K562 (cell line): Measurements from ENCODE around the gene FOXR1. TPM values are rescaled to one million over a fixed set of nuclear protein-coding genes. Genes with fewer than 3 reads are reported as not detected.
A peak's percentile ranks its signal among the peaks of the same experiment; 100 is the strongest.

Experiments
- ARID2 ChIP-seq: fragments of 450-650 bp; IDR thresholded peaks from 2 replicates; pipeline ENCODE4 v1.6.1; 2017; ENCODE audit warnings: antibody characterized with exemption, mild to moderate bottlenecking
- CTBP1 ChIP-seq: fragments of 450-650 bp; IDR thresholded peaks from 2 replicates; pipeline ENCODE4 v1.6.1; 2016; ENCODE audit warnings: borderline replicate concordance
- GABPA ChIP-seq: fragments of 200-800 bp; sonication (Bioruptor generic); conservative IDR thresholded peaks from 2 replicates; pipeline ENCODE4 v1.6.1; 2016; ENCODE audit warnings: low read depth, missing genetic modification characterization, missing compliant biosample characterization
- HLTF ChIP-seq: fragments of 450-650 bp; IDR thresholded peaks from 2 replicates; pipeline ENCODE4 v1.6.1; 2016
- HNRNPK ChIP-seq: fragments of 200-400 bp; formaldehyde crosslinking; IDR thresholded peaks from one replicate; pipeline ENCODE4 v1.6.1; 2018; ENCODE audit warnings: mild to moderate bottlenecking, low read depth, low read length; ENCODE audit not compliant: poor library complexity, severe bottlenecking
- KLF16 ChIP-seq: IDR thresholded peaks from 2 replicates; pipeline ENCODE4 v1.6.1; 2016; ENCODE audit warnings: antibody characterized with exemption
- NUFIP1 ChIP-seq: fragments of 450-650 bp; IDR thresholded peaks from 2 replicates; pipeline ENCODE4 v1.6.1; 2018; ENCODE audit not compliant: partially characterized antibody
- POLR3G ChIP-seq: IDR thresholded peaks from 2 replicates; pipeline ENCODE4 v1.6.1; 2011; ENCODE audit not compliant: insufficient read length, insufficient replicate concordance; ENCODE audit errors: extremely low read depth
- RAD51 ChIP-seq: fragments of 450-650 bp; IDR thresholded peaks from 2 replicates; pipeline ENCODE4 v1.7.1; 2016; ENCODE audit warnings: low read depth, mild to moderate bottlenecking, borderline replicate concordance
- RB1 ChIP-seq: fragments of 450-650 bp; IDR thresholded peaks from 2 replicates; pipeline ENCODE4 v1.6.1; 2017; ENCODE audit warnings: low read depth, mild to moderate bottlenecking
- SMC3 ChIP-seq: conservative IDR thresholded peaks from 2 replicates; pipeline ENCODE4 v1.6.1; 2011; ENCODE audit warnings: low read depth, low read length, improper control_type of control experiment; ENCODE audit not compliant: insufficient read depth
- YY1 ChIP-seq, 3 experiments: IDR thresholded peaks; 2 replicates each; pipeline ENCODE4 v1.6.1; 2011; ENCODE audit warnings: low read length in 2 of 3, mild to moderate bottlenecking in 2 of 3, moderate library complexity in 2 of 3, borderline replicate concordance in 1 of 3, control low read depth in 1 of 3, low read depth in 1 of 3; ENCODE audit not compliant: insufficient read depth in 3 of 3, insufficient replicate concordance in 2 of 3, control insufficient read depth in 1 of 3, insufficient read length in 1 of 3; ENCODE audit errors: extremely low read depth in 1 of 3
- ZNF707 ChIP-seq: fragments of 250-450 bp; sonication (Bioruptor Pico); conservative IDR thresholded peaks from 2 replicates; pipeline ENCODE4 v1.8.0; 2022; ENCODE audit warnings: inconsistent platforms, mild to moderate bottlenecking, moderate library complexity
- ZZZ3 ChIP-seq: fragments of 450-650 bp; IDR thresholded peaks from 2 replicates; pipeline ENCODE4 v1.6.1; 2016; ENCODE audit warnings: antibody characterized with exemption, mild to moderate bottlenecking, moderate library complexity
- polyA plus RNA-seq, 8 experiments: library from polyadenylated mRNA; depleted of rRNA in 4 of 8; stranded (reverse) in 5 of 8; unstranded in 3 of 8; fragments of >200 nt; fragmentation: Nextera tagmentation in 2 of 8; fragmentation: Illumina TruSeq in 1 of 8; extraction: Ambion mirVana in 2 of 8; extraction: Trizol in 1 of 8; gene quantifications; 2 replicates each; pipeline versions ENCODE4 v1.2.1 to v1.2.3, GENCODE V29; 2011 to 2014; ENCODE audit warnings: inconsistent platforms in 1 of 8, missing spikeins in 1 of 8
- total RNA-seq, 7 experiments: library from RNA; depleted of rRNA in 6 of 7; stranded (reverse); fragments of >200 nt in 6 of 7; fragmentation: Illumina TruSeq in 2 of 7; extraction: Trizol in 2 of 7; gene quantifications; 2 replicates each; pipeline versions ENCODE4 v1.2.1 to v1.2.3, GENCODE V29; 2011 to 2021; ENCODE audit warnings: low replicate concordance in 1 of 7
- TF ChIP-seq, protein P1 (sequence below): fragments of 450-650 bp; IDR thresholded peaks from 2 replicates; pipeline ENCODE4 v1.6.1; 2016; ENCODE audit warnings: borderline replicate concordance
- TF ChIP-seq, protein P2 (sequence below): fragments of 200-800 bp; sonication (Bioruptor generic); IDR thresholded peaks from 2 replicates; pipeline ENCODE4 v1.6.1; 2017; ENCODE audit warnings: missing genetic modification characterization, missing compliant biosample characterization
- TF ChIP-seq, protein P3 (sequence below): fragments of 450-650 bp; IDR thresholded peaks from 2 replicates; pipeline ENCODE4 v1.6.1; 2018; ENCODE audit not compliant: partially characterized antibody
- TF ChIP-seq, protein P4 (sequence below): fragments of 450-650 bp; formaldehyde crosslinking; IDR thresholded peaks from 2 replicates; pipeline ENCODE4 v1.4.0; 2020; ENCODE audit warnings: mild to moderate bottlenecking, moderate library complexity

FOXR1 gene
- total and polyA plus RNA-seq, 9 of the 15 experiments (the other 6 are each of a cell fraction or from before 2014, with no cell fraction given): not detected

DNA sequence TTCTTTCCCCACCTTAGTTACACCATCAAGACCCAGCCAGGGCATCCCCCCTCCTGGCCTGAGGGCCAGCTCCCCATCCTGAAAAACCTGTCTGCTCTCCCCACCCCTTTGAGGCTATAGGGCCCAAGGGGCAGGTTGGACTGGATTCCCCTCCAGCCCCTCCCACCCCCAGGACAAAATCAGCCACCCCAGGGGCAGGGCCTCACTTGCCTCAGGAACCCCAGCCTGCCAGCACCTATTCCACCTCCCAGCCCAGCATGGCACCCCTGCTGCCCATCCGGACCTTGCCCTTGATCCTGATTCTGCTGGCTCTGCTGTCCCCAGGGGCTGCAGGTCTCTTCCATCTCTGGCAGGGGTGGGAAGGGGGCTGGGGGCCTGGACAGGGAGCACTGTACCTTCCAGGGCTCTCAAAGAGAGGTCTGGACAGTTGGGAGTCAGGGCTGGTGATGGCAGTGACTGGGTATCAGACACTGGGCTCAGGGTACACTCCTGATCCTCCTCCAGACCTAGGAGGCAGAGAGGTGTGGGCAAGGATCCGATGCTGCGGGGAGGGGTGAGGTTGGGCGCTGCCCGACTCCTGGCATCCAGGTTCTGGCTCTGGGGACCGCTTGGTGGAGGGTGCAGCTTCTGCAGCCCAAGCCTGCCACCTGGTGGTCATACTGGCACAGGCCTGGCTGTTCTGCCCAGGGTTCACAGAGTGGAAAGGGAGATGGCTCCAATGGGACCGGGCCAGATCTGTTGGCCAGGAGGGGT, 15.3 kb upstream of the FOXR1 start, which contains the start of gene UPK2 (continued):
- TF ChIP-seq, protein P1, sequence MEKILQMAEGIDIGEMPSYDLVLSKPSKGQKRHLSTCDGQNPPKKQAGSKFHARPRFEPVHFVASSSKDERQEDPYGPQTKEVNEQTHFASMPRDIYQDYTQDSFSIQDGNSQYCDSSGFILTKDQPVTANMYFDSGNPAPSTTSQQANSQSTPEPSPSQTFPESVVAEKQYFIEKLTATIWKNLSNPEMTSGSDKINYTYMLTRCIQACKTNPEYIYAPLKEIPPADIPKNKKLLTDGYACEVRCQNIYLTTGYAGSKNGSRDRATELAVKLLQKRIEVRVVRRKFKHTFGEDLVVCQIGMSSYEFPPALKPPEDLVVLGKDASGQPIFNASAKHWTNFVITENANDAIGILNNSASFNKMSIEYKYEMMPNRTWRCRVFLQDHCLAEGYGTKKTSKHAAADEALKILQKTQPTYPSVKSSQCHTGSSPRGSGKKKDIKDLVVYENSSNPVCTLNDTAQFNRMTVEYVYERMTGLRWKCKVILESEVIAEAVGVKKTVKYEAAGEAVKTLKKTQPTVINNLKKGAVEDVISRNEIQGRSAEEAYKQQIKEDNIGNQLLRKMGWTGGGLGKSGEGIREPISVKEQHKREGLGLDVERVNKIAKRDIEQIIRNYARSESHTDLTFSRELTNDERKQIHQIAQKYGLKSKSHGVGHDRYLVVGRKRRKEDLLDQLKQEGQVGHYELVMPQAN: no peak
- TF ChIP-seq, protein P2, sequence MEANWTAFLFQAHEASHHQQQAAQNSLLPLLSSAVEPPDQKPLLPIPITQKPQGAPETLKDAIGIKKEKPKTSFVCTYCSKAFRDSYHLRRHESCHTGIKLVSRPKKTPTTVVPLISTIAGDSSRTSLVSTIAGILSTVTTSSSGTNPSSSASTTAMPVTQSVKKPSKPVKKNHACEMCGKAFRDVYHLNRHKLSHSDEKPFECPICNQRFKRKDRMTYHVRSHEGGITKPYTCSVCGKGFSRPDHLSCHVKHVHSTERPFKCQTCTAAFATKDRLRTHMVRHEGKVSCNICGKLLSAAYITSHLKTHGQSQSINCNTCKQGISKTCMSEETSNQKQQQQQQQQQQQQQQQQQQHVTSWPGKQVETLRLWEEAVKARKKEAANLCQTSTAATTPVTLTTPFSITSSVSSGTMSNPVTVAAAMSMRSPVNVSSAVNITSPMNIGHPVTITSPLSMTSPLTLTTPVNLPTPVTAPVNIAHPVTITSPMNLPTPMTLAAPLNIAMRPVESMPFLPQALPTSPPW (CRISPR knock-in tag): peak; percentile 29; the same call in 1 of the 2 replicates
- TF ChIP-seq, protein P3, sequence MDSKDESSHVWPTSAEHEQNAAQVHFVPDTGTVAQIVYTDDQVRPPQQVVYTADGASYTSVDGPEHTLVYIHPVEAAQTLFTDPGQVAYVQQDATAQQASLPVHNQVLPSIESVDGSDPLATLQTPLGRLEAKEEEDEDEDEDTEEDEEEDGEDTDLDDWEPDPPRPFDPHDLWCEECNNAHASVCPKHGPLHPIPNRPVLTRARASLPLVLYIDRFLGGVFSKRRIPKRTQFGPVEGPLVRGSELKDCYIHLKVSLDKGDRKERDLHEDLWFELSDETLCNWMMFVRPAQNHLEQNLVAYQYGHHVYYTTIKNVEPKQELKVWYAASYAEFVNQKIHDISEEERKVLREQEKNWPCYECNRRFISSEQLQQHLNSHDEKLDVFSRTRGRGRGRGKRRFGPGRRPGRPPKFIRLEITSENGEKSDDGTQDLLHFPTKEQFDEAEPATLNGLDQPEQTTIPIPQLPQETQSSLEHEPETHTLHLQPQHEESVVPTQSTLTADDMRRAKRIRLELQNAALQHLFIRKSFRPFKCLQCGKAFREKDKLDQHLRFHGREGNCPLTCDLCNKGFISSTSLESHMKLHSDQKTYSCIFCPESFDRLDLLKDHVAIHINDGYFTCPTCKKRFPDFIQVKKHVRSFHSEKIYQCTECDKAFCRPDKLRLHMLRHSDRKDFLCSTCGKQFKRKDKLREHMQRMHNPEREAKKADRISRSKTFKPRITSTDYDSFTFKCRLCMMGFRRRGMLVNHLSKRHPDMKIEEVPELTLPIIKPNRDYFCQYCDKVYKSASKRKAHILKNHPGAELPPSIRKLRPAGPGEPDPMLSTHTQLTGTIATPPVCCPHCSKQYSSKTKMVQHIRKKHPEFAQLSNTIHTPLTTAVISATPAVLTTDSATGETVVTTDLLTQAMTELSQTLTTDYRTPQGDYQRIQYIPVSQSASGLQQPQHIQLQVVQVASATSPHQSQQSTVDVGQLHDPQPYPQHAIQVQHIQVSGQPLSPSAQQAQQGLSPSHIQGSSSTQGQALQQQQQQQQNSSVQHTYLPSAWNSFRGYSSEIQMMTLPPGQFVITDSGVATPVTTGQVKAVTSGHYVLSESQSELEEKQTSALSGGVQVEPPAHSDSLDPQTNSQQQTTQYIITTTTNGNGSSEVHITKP: peak; percentile 25
- TF ChIP-seq, protein P4, sequence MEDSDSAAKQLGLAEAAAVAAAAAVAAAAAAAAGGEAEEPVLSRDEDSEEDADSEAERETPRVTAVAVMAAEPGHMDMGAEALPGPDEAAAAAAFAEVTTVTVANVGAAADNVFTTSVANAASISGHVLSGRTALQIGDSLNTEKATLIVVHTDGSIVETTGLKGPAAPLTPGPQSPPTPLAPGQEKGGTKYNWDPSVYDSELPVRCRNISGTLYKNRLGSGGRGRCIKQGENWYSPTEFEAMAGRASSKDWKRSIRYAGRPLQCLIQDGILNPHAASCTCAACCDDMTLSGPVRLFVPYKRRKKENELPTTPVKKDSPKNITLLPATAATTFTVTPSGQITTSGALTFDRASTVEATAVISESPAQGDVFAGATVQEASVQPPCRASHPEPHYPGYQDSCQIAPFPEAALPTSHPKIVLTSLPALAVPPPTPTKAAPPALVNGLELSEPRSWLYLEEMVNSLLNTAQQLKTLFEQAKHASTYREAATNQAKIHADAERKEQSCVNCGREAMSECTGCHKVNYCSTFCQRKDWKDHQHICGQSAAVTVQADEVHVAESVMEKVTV (CRISPR knock-in tag): peak; percentile 87
- TF ChIP-seq RB1 (peak; percentile 74; the same call in 1 of the 2 replicates), YY1 (IDR thresholded peaks at IDR 0.05; ENCODE audit: borderline replicate concordance in 1 of 3, control insufficient read depth in 1 of 3, extremely low read depth in 1 of 3, insufficient read depth in 3 of 3, insufficient read length in 1 of 3, insufficient replicate concordance in 2 of 3, low read depth in 1 of 3, low read length in 2 of 3) (peak in 1 of 3 experiments; percentile 41), CTBP1 (peak; percentile 75), HNRNPK (no peak), SMC3 (peak; percentile 99), NUFIP1 (no peak), POLR3G (no peak), RAD51 (no peak), GABPA (tag) (no peak), ZZZ3 (no peak), ARID2 (peak; percentile 73; the same call in 1 of the 2 replicates), KLF16 (0 out of 2 replicates have a peak, but pooled peaks have one; percentile 44), HLTF (no peak), ZNF707 (no peak)
